Measurements from ENCODE around the gene SLC35F5. TPM values are rescaled to one million over a fixed set of nuclear protein-coding genes. Genes with fewer than 3 reads are reported as not detected.

SLC35F5 gene
- total RNA-seq, 2 donors from 2014 or later = 37.1 to 39.0 TPM

DNA sequence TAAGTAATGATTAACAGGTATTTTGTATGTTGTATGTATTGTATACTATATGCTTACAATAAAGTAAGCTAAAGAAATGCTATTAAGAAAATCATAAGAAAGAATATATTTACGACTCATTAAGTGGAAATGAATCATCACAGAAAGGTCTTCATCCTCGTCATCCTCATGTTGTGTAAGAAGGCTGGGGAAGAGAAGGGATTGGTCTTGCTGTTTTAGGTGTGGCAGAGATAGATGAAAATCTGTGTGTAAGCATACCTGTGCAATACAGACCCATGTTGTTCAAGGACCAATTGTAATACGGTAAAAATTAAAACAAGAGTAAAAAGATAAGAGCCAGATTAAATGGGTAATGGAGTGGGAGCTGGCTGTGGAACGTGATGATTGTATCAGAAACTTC is 16.6 kb downstream of the SLC35F5 start:
- no peak for DNase-seq
- Histone ChIP-seq H3K27me3 (ENCODE audit: control insufficient read depth, insufficient read depth, low read length, poor library complexity, severe bottlenecking) (no peaks in the 10 kb centered on the region), H3K27ac (ENCODE audit: low read depth, low read length) (no peak overlapping the region), H3K9ac (ENCODE audit: extremely low read depth, low read length, poor library complexity, severe bottlenecking) (no peak overlapping the region), H3K9me3 (ENCODE audit: control insufficient read depth, low read length) (no peaks in the 10 kb centered on the region), H3K36me3 (ENCODE audit: control insufficient read depth, insufficient read depth, low read length) (peaks cover 85% of the 10 kb centered on the region), H3K4me1 (ENCODE audit: control insufficient read depth, insufficient read depth, low read length) (no peaks in the 10 kb centered on the region), H3K4me3 (ENCODE audit: low read length) (no peak overlapping the region)
- WGBS, 2 experiments (ENCODE audit: insufficient coverage in 1 of 2, insufficient read length in 1 of 2) = 92% methylated on average over 3 to 4 of the region's 4 CpGs
- Mint-ChIP-seq H3K27me3 (ENCODE audit: insufficient read depth) (no peaks in the 10 kb centered on the region), H3K27ac (no peak overlapping the region), H3K4me1 (no peaks in the 10 kb centered on the region), H3K36me3 (ENCODE audit: low read depth) (peaks cover 32% of the 10 kb centered on the region), H3K9me3 (no peaks in the 10 kb centered on the region), H3K4me3 (no peak overlapping the region)
- TF ChIP-seq, protein P1, sequence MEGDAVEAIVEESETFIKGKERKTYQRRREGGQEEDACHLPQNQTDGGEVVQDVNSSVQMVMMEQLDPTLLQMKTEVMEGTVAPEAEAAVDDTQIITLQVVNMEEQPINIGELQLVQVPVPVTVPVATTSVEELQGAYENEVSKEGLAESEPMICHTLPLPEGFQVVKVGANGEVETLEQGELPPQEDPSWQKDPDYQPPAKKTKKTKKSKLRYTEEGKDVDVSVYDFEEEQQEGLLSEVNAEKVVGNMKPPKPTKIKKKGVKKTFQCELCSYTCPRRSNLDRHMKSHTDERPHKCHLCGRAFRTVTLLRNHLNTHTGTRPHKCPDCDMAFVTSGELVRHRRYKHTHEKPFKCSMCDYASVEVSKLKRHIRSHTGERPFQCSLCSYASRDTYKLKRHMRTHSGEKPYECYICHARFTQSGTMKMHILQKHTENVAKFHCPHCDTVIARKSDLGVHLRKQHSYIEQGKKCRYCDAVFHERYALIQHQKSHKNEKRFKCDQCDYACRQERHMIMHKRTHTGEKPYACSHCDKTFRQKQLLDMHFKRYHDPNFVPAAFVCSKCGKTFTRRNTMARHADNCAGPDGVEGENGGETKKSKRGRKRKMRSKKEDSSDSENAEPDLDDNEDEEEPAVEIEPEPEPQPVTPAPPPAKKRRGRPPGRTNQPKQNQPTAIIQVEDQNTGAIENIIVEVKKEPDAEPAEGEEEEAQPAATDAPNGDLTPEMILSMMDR (conservative IDR thresholded peaks at IDR 0.05) = no peak

DNA sequence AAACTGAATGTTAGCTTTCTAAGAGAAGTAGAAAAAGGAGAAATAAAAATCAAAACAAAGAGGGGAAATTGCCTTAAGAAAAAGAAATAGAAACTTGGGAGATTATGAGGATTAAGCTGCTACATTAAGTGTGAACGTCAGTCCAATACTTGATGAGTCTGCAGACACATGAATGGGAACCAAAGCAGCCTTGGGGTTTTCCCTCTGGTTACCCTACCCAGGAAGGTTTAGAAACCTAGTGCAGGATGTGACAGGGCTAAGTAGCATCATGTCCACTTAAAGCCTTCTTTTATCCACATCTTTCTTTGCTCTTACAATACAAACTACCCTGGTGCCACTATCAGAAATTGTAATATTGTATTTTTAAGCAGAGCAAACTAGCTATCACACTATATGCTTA is 22.3 kb downstream of the SLC35F5 start:
- Histone ChIP-seq H3K27me3 (ENCODE audit: control insufficient read depth, insufficient read depth, low read length, poor library complexity, severe bottlenecking) (no peaks in the 10 kb centered on the region), H3K9ac (ENCODE audit: extremely low read depth, low read length, poor library complexity, severe bottlenecking) (no peak overlapping the region), H3K4me1 (ENCODE audit: control insufficient read depth, insufficient read depth, low read length) (no peaks in the 10 kb centered on the region), H3K9me3 (ENCODE audit: control insufficient read depth, low read length) (no peaks in the 10 kb centered on the region), H3K36me3 (ENCODE audit: control insufficient read depth, insufficient read depth, low read length) (peaks cover 78% of the 10 kb centered on the region), H3K4me3 (ENCODE audit: low read length) (no peak overlapping the region), H3K27ac (ENCODE audit: low read depth, low read length) (no peak overlapping the region)
- TF ChIP-seq, protein P1 (conservative IDR thresholded peaks at IDR 0.05) = no peak
- no peak overlapping the region for H3K27ac Mint-ChIP-seq
- no peaks in the 10 kb centered on the region for H3K27me3 Mint-ChIP-seq (ENCODE audit: insufficient read depth)
- no peaks in the 10 kb centered on the region for H3K9me3 Mint-ChIP-seq
- peaks cover 28% of the 10 kb centered on the region for H3K36me3 Mint-ChIP-seq (ENCODE audit: low read depth)
- 85 to 100% methylated on average over 1 of the region's 1 CpG for WGBS, 2 experiments (ENCODE audit: insufficient coverage in 1 of 2, insufficient read length in 1 of 2)
- no peaks in the 10 kb centered on the region for H3K4me1 Mint-ChIP-seq
- DNase-seq = no peak
- H3K4me3 Mint-ChIP-seq = no peak overlapping the region

DNA sequence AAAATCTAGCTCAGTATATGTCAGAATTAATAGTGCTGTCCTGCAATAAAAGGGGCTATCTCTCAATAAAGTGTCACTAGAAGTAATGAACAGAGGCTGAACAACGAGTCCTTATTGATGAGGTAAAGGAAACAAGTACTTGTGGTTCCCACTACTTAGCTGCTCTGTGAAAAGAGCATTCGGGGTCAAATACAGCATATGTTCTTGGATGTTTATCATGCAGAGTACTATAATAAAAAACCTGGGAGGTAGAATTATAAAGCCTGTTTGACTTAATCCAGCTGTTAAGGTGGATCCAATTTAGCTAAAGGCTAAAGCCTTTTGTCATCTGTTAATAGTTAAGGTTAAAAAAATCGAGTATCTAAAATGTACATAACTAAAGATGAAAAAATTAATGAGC is 32.4 kb downstream of the SLC35F5 start:
- peaks cover 29% of the 10 kb centered on the region for H3K36me3 Mint-ChIP-seq (ENCODE audit: low read depth)
- H3K27ac ChIP-seq (ENCODE audit: low read depth, low read length) = no peak overlapping the region
- H3K9me3 Mint-ChIP-seq = no peaks in the 10 kb centered on the region
- no peak overlapping the region for H3K4me3 Mint-ChIP-seq
- no peak overlapping the region for H3K4me3 ChIP-seq (ENCODE audit: low read length)
- no peak for DNase-seq
- peaks cover 67% of the 10 kb centered on the region for H3K36me3 ChIP-seq (ENCODE audit: control insufficient read depth, insufficient read depth, low read length)
- H3K27me3 Mint-ChIP-seq (ENCODE audit: insufficient read depth) = no peaks in the 10 kb centered on the region
- no peaks in the 10 kb centered on the region for H3K4me1 Mint-ChIP-seq
- H3K27me3 ChIP-seq (ENCODE audit: control insufficient read depth, insufficient read depth, low read length, poor library complexity, severe bottlenecking) = no peaks in the 10 kb centered on the region
- no peak overlapping the region for H3K9ac ChIP-seq (ENCODE audit: extremely low read depth, low read length, poor library complexity, severe bottlenecking)
- H3K9me3 ChIP-seq (ENCODE audit: control insufficient read depth, low read length) = no peaks in the 10 kb centered on the region
- peaks cover under 1% of the 10 kb centered on the region for H3K4me1 ChIP-seq (ENCODE audit: control insufficient read depth, insufficient read depth, low read length)
- no peak overlapping the region for H3K27ac Mint-ChIP-seq
- 82 to 89% methylated on average over 2 to 3 of the region's 3 CpGs for WGBS, 2 experiments (ENCODE audit: insufficient coverage in 1 of 2, insufficient read length in 1 of 2)
- TF ChIP-seq, protein P1 (conservative IDR thresholded peaks at IDR 0.05) = no peak
